ENCODE measurements around the gene CIPC.
A peak's percentile ranks its signal among the peaks of the same experiment; 100 is the strongest.

CIPC gene

DNA sequence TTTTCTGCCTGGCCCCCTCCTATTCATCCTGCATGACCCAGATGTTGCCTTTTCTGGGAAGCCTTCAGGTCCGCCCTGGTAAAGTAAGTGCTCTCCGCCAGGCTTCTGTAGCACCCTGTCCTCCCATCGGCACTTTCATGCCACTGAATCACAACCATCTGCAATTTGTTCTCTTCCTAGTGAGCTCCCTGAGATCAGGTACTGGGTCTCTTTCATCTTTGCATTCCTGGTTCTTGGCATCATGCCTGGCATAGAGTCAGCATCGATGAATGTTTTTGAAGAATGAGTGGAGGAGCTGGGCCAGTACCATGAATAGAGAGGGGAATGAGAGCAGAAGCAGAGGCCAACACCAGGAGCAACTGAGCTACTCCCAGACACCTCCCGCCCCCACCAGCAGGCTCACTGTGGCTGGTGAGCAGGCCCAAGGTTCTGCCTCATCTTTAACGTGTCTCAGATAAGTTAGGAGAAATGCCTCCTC lies 30.4 kb downstream of the CIPC start:
- no peak for DNase-seq

DNA sequence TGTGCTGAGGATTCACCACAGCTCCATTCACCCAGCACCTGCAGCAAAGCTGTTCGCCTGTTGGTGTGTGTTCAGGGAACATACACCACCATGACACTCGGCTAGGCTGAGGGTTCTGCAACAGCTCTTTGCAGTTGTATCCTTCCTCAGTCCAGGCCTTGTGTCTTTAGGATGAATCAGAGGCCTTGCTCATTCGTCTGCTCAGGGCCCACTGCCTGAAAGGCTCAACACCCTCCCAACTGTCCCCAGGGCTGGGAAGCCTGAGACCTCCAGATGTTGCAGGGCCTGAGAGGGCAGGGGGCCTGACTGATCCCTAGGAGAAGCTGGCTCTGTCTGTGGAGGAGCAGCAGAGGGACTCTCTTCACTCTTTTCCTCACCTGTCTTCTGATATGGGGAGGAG lies 32.3 kb downstream of the CIPC start:
- no peak for DNase-seq

DNA sequence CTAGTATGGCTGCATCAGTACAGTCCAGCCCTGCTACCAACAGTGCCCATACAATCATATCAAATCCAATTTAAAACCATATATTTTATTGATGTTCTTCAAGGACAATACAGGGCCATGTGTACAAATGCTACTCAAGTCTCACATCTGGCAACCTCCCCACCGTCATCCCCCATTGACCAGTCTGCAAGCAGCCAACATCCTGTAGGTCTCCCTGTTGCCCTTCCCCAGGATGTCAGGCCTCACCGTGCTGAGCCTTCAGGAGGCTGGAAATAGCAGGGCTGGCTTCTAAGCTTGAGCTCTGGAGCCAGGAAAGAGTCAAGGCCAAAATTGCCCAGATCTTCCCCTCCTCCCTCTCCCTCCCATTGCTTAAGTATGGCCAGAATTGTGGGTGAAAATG lies 33.1 kb downstream of the CIPC start:
- DNase-seq = no peak

- no peak for DNase-seq
Measured at GRCh38 chr14:77131871-77132486, 33.9 kb downstream of the CIPC start.

- DNase-seq = peak in 2 of 4 experiments; percentile 10 to 30
Measured at GRCh38 chr14:77133720-77134338, 35.8 kb downstream of the CIPC start.

- DNase-seq = no peak
Measured at GRCh38 chr14:77139022-77139421, 41.0 kb downstream of the CIPC start.

DNA sequence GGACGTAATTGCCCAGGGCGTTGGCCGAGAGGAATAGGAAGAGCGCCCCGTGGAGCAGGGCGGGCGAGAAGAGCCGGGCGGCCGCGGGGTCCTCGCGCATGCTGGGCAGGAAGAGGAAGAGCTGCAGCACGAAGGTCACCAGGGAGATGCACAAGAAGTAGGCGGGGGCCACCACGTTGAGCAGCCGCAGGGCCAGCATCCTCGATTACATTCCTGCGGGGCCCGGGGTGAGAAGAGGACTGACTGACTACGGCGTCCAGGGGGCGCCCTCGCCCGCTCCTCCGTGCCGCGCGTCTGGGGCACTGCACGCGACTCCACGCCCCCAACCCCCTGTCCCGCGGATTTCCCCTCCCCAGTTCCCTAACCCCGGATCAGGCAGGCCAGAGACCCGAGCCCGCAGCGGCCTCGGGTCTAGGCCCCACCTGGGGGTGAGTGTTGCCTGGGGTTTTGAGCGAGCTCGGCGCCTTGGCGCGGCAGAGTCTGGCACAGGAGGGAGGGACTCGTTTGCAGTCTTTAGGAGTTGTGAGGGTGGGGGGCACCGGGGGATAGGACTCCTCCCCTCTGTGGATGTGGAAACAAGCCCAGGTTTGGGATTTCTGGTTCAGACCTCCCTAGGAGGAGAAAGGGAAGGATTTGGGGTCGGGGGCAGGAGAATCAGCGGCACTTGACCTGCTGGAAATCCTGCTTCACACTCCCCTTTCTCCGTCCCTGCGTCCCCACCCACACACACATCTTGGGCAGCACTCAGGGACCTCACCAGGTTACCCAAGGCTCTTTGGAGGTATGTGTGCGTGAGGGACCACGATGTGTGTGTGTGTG lies 41.7 kb downstream of the CIPC start:
- peak in 2 of 4 experiments; percentile 8 to 23 for DNase-seq

DNA sequence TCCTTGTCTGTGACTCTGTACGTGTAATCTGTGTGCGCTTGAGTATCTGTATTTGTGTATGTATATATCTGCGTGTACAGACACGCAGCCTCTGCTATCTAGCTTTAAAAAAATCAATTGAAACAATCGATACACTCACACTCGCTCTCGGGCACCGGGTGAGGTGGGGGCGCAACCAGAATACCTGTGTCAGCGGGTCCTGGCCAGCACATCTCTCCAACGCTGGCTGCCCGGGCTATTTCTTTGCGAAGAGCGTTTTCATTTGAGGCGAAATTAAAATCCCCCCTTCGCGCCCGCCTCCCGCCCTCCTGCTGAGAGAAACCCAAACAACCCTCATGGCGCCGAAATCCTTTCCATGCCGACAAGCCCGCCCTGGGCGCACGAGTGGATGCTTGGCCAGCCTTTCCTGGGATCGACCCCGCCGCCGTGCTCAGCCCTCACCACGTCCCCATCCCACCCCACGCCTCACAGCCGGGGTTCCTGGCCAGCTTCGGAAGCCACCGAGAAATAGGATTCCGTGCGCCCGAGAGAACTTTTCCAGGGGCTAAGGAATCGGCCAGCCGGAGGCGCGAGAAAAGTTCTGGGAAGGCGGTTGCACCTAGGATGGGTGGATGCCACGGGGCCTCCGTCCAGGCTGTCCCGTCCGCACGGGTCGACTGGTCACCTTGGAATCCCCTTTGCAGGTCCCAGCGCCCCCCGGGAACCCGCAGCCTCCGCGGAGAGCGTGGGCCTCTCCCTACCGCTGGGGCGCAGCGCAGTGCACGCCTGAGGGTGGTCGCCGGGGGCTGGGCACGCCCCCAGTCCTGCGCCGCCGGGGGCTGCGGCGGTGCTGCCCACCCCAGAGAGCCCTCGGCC lies 42.5 kb downstream of the CIPC start:
- no peak for DNase-seq

DNA sequence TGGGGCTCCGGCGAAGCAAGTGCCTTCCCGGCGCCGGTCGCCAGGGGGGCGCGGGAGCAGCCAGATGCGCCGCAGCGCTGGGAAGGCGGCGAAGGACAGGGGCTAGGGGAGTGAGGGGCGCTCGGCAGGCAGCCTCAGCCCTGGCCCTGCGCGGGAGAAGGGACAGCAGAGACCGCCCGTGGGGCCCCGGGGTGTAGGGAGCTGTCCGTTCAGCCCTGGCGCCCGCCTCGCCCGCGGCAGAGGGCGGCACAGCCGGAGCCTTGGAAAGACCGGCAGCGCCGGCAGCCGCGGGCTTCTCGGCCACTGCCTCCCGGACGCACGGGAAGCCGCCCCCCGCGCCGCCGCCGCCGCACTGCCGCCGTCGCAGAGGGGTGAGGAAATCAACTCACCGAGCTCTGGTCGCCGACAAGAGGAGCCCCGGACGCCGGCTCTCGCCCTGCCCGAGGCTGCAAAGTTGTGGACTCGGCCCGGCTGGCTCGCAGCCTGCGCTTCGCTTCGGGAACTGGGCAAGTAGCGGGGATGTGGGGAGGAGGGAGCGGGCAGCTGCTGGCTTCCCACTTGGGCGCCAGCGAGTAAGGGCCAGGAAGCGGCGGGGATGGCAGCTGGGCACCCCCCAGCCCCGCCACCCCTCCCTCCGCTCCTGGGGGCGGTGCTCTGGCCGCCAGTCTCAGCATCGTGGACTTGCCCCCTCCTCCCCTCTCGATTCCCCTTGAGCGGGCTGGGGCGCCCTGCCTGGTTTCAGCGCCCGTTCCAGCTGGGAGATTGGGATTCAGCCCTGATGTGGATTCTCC lies 43.4 kb downstream of the CIPC start, which contains the start of gene ZDHHC22:
TSS of gene ZDHHC22 (minus strand) at position 578 of the 791 bp plus-strand sequence. CDS start 2,053 bp downstream, outside the sequence.
- no peak for DNase-seq

DNA sequence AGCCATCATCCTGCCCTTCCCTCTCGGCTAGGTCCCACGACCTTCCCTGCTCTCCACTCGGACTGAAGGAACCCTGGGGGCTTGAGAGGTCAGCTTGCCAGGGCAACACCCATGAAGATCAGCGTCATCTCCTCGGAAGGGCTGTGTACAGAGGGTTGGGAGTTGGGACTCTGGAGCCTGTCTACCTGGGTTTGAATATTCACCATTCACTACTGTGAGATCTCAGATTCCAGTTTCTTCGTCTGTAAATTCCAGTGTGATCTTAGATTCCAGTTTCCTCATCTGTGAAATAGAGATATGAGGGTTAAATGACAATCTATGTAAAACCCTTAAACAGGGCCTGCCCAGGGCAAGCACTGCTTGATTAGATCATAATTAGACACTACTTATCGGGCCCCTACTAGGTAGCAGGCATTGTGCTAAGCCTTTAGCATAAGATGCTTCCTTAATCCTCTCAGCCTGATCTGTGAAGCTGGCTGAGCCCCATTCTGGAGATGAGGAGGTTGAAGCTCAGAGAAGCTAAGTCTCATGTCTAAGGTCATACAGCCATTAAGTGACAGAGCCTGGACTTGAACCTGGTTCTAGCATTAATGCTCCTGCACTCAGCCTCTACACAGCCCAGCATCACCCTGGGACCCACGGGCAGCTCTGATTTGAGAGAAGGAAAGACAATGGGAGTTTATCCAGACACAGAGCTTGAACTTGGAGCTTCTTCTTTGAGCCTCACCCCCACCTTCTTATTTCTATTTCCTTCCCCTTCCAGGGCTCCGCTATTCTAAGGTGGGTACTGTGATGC lies 44.1 kb downstream of the CIPC start:
- DNase-seq = no peak

- DNase-seq = no peak
Measured at GRCh38 chr14:77143071-77143470, 45.0 kb downstream of the CIPC start.

- DNase-seq = no peak
Measured at GRCh38 chr14:77144412-77145115, 46.5 kb downstream of the CIPC start.

GRCh38 chr14:77145975-77146740 lies 48.1 kb downstream of the CIPC start:
- no peak for DNase-seq

DNA sequence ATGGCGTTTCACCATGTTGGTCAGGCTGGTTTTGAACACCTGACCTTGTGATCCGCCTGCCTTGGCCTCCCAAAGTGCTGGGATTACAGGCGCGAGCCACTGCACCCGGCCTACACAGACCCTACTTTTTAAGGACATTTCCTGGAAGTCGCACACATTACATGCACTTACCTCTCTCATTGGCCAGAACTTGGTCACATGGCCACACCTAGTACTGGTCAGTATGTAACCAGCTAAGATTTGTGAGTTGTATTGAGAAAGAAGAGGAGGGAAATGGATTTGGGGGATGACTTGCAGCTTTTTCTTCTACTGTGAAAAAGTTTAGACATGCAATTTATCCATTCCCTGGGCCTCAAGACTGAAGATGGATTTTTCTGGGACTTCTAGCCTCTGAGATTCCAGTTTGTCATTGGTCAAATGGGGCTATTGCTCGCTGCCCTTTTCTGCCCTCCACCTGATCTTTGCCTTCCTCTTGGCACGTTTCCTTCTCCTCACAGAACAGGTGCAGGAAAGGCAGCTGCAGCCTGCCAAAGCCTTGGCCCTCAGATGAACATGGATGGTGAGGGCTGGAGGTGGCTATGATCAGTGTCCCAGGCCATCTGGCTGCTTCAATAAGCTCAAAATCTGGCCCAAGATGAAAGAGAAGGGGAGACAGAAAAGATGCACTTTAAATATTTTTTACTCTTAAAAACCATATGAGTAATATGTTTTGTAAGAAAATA lies 50.6 kb downstream of the CIPC start:
- no peak for DNase-seq

- no peak for DNase-seq
Measured at GRCh38 chr14:77151245-77151644, 53.2 kb downstream of the CIPC start.

GRCh38 chr14:77151918-77152588 lies 54.0 kb downstream of the CIPC start:
- no peak for DNase-seq

DNA sequence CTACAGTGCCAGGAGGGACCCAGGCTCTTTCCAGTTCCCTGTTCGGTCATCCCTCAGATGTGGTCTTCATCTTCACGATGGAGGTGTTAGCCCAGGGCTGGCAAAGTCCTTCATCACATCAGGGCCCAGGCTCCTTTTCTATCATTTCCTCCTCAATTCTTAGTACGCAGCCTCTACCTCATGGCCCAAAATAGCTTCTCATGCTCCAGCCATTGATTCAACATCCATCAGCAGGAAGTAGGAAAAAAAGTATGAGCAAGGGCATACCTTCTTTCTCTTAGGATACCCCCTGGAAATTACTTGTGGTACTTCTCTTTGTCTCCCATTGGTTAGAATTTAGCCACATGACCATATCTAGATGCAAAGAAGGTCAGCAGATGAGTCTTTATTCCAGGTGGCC lies 55.7 kb downstream of the CIPC start:
- no peak for DNase-seq

DNA sequence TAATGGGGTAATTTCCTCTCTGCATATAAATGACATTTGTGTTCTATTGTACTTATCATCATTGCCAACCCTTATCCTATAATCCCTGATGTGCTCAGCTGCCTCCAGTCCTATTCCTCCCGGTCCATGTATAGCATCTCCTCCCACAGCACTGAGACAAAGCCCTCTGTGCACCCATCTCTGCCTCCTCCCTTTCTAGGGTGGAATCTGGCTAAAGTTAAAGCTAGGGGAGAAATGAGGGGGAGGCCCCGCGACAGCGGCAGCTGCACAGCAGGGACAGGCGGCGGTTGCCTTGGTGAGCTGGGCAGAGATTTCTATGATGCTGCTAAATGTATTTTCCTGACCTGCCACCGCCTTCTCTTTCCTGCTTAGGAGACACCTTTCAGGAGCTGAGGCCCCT lies 56.4 kb downstream of the CIPC start:
- DNase-seq = no peak
